Testis (tissue), 3 donors: Measurements from ENCODE around the gene SLC50A1. TPM values are rescaled to one million over a fixed set of nuclear protein-coding genes. Genes with fewer than 3 reads are reported as not detected.

Experiments
- DNase-seq: peaks from one replicate; pipeline ENCODE4 v3.0.0-alpha.2; 2019
- H3K27ac ChIP-seq, 2 donors: fragments of 200-600 bp; sonication (generic); one replicate each; pipeline ENCODE4 v1.5.1; 2019
- H3K27me3 ChIP-seq: fragments of 200-600 bp; sonication (generic); one replicate; pipeline ENCODE4 v1.5.1; 2019
- H3K36me3 ChIP-seq: fragments of 200-600 bp; sonication (generic); one replicate; pipeline ENCODE4 v1.5.1; 2017; ENCODE audit warnings: low read depth; ENCODE audit errors: missing control alignments
- H3K4me1 ChIP-seq: fragments of 200-600 bp; sonication (generic); one replicate; pipeline ENCODE4 v1.5.1; 2019
- H3K4me3 ChIP-seq, 2 donors: fragments of 200-600 bp; sonication (generic); one replicate each; pipeline ENCODE4 v1.5.1; 2017 to 2019
- H3K9me3 ChIP-seq: fragments of 200-600 bp; sonication (generic); one replicate; pipeline ENCODE4 v1.5.1; 2017
- CTCF ChIP-seq, 3 experiments: fragments of 450-650 bp in 2 of 3; fragments of 200-600 bp in 1 of 3; sonication (generic) in 1 of 3; IDR thresholded peaks; one replicate each; pipeline ENCODE4 v1.5.1; 2016 to 2019; ENCODE audit warnings: antibody characterized with exemption in 3 of 3, mild to moderate bottlenecking in 2 of 3, moderate library complexity in 1 of 3
- POLR2A ChIP-seq: fragments of 450-650 bp; IDR thresholded peaks from one replicate; pipeline ENCODE4 v1.6.1; 2017; ENCODE audit warnings: antibody characterized with exemption, mild to moderate bottlenecking, moderate library complexity
- WGBS, 2 donors: methylation state at CpG; one replicate each; pipeline ENCODE4 v1.1.5; 2018; 5-methylcytosine and 5-hydroxymethylcytosine counted together
- intact Hi-C: fragments of 100-400 bp; cut with DNase I; formaldehyde crosslinking; loops from one replicate; pipeline ENCODE4 v1.15.1; 2023; ENCODE audit warnings: low total_unique reads
- polyA plus RNA-seq: library from polyadenylated mRNA; stranded (reverse); fragments of 350-450 nt; fragmentation: Illumina TruSeq; extraction: RNeasy Lipid Tissue Mini Kit (QIAGEN cat#74804); gene quantifications from one replicate; pipeline ENCODE4 v1.2.3, GENCODE V29; 2014; ENCODE audit warnings: low read depth, low replicate concordance; ENCODE audit not compliant: insufficient read depth
- total RNA-seq, 2 donors: library from RNA; depleted of rRNA; stranded (reverse); fragments of >200 nt; gene quantifications; one replicate each; pipeline ENCODE4 v1.2.3, GENCODE V29; 2016

Gene SLC50A1
- total and polyA plus RNA-seq, 3 donors from 2014 or later, result 25.2 to 33.7 (median 30.0) TPM

GRCh38 chr1:155094622-155094948 is 41.1 kb upstream of the SLC50A1 start:
- Histone ChIP-seq H3K27me3 (no peaks in the 10 kb centered on the region), H3K9me3 (no peaks in the 10 kb centered on the region), H3K4me3 (no peak overlapping the region), H3K36me3 (no peaks in the 10 kb centered on the region), H3K4me1 (peaks cover 8% of the 10 kb centered on the region), H3K27ac (no peak overlapping the region)
- TF ChIP-seq CTCF (IDR thresholded peaks at IDR 0.05) (no peak), POLR2A (no peak)
- intact Hi-C loops, result loop anchor here (5.0 kb wide), 1 partner anchor 73 kb away; no protein-coding TSS in a partner anchor
- DNase-seq, result no peak
- 80 to 85% methylated on average over 2 of the region's 2 CpGs for WGBS, 2 donors

GRCh38 chr1:155099331-155099730 is 36.3 kb upstream of the SLC50A1 start:
- Histone ChIP-seq H3K9me3 (no peaks in the 10 kb centered on the region), H3K4me3 (no peak overlapping the region)
- no peak for DNase-seq

GRCh38 chr1:155103325-155103724 is 32.3 kb upstream of the SLC50A1 start:
- H3K36me3 ChIP-seq, result no peaks in the 10 kb centered on the region
- no peak overlapping the region for H3K27ac ChIP-seq
- 61 to 85% methylated on average over 9 of the region's 9 CpGs for WGBS, 2 donors
- H3K9me3 ChIP-seq, result no peaks in the 10 kb centered on the region
- H3K4me3 ChIP-seq, result no peak overlapping the region
- TF ChIP-seq CTCF (IDR thresholded peaks at IDR 0.05) (no peak), POLR2A (no peak)
- no peak for DNase-seq
- H3K27me3 ChIP-seq, result no peaks in the 10 kb centered on the region
- intact Hi-C loops, result no loop called here
- no peaks in the 10 kb centered on the region for H3K4me1 ChIP-seq

More at GRCh38 chr1:155099331-155099730, 36.3 kb upstream of the SLC50A1 start:
- WGBS, 2 donors, result 79 to 81% methylated on average over 6 to 7 of the region's 7 CpGs
- TF ChIP-seq CTCF (IDR thresholded peaks at IDR 0.05), result no peak
- TF ChIP-seq POLR2A, result no peak
- H3K27ac ChIP-seq, result no peak overlapping the region
- no peaks in the 10 kb centered on the region for H3K36me3 ChIP-seq
- intact Hi-C loops, result no loop called here
- H3K27me3 ChIP-seq, result no peaks in the 10 kb centered on the region
- H3K4me1 ChIP-seq, result peaks cover under 1% of the 10 kb centered on the region

GRCh38 chr1:155104605-155105534 is 30.8 kb upstream of the SLC50A1 start:
- Histone ChIP-seq H3K27me3 (no peaks in the 10 kb centered on the region), H3K4me3 (no peak overlapping the region), H3K36me3 (no peaks in the 10 kb centered on the region), H3K4me1 (no peaks in the 10 kb centered on the region), H3K9me3 (no peaks in the 10 kb centered on the region), H3K27ac (no peak overlapping the region)
- WGBS, 2 donors, result 85 to 90% methylated on average over 7 of the region's 7 CpGs
- no peak for DNase-seq
- intact Hi-C loops, result no loop called here
- no peak for TF ChIP-seq CTCF (IDR thresholded peaks at IDR 0.05)
- no peak for TF ChIP-seq POLR2A
